CD14-positive monocyte (primary cell): ENCODE data around the gene CHRM5. TPM values are rescaled to one million over a fixed set of nuclear protein-coding genes. Genes with fewer than 3 reads are reported as not detected.
A peak's percentile ranks its signal among the peaks of the same experiment; 100 is the strongest.

Source experiments
- DNase-seq, 3 donors: peaks; one replicate each; pipeline ENCODE4 v3.0.0-alpha.2; 2011 to 2022
- H2AFZ ChIP-seq: 2 replicates; pipeline ENCODE4 v1.6.0; 2012; ENCODE audit warnings: mild to moderate bottlenecking, low read depth, low read length, inconsistent platforms; ENCODE audit not compliant: insufficient read depth, poor library complexity, severe bottlenecking
- H3K27ac ChIP-seq, 2 donors: 1 replicate in 1 of 2; 2 replicates in 1 of 2; pipeline ENCODE4 v1.5.1; 2012 to 2013; ENCODE audit warnings: low read length in 2 of 2, control low read depth in 1 of 2, inconsistent platforms in 1 of 2, low read depth in 1 of 2, mild to moderate bottlenecking in 1 of 2
- H3K27me3 ChIP-seq, 2 donors: one replicate each; pipeline versions ENCODE4 v1.6.0 to v1.6.1; 2011 to 2013; ENCODE audit warnings: low read length in 2 of 2; ENCODE audit not compliant: control insufficient read depth in 2 of 2, insufficient read depth in 2 of 2
- H3K36me3 ChIP-seq, 2 donors: replicated peaks in 1 of 2; 1 replicate in 1 of 2; 2 replicates in 1 of 2; pipeline versions ENCODE4 v1.5.1 to v1.6.1; 2012 to 2013; ENCODE audit warnings: low read length in 2 of 2, control low read depth in 1 of 2, inconsistent platforms in 1 of 2, mild to moderate bottlenecking in 1 of 2; ENCODE audit not compliant: insufficient read depth in 2 of 2, control insufficient read depth in 1 of 2
- H3K4me1 ChIP-seq, 2 donors: 1 replicate in 1 of 2; 2 replicates in 1 of 2; pipeline versions ENCODE4 v1.5.1 to v1.6.1; 2012 to 2013; ENCODE audit warnings: low read length in 2 of 2, control low read depth in 1 of 2, inconsistent platforms in 1 of 2, mild to moderate bottlenecking in 1 of 2, moderate library complexity in 1 of 2; ENCODE audit not compliant: insufficient read depth in 2 of 2, control insufficient read depth in 1 of 2
- H3K4me2 ChIP-seq: replicated peaks from 2 replicates; pipeline ENCODE3; 2012; ENCODE audit warnings: low read length, moderate library complexity, mild to moderate bottlenecking; ENCODE audit not compliant: poor library complexity, severe bottlenecking; ENCODE audit errors: extremely low read depth
- H3K4me3 ChIP-seq, 3 experiments: fragments of 200-600 bp in 1 of 3; sonication (generic) in 1 of 3; replicated peaks in 1 of 3; 1 replicate in 2 of 3; 2 replicates in 1 of 3; pipeline ENCODE4 v1.5.1; 2011 to 2013; ENCODE audit warnings: low read length in 3 of 3, mild to moderate bottlenecking in 3 of 3, control low read depth in 2 of 3, low read depth in 2 of 3, inconsistent platforms in 1 of 3, moderate library complexity in 1 of 3
- H3K79me2 ChIP-seq: 2 replicates; pipeline ENCODE4 v1.6.0; 2012; ENCODE audit warnings: mild to moderate bottlenecking, control low read depth, inconsistent platforms, low read length, moderate library complexity; ENCODE audit not compliant: insufficient read depth
- H3K9ac ChIP-seq: 2 replicates; pipeline ENCODE4 v1.6.0; 2017; ENCODE audit warnings: low read length, mild to moderate bottlenecking; ENCODE audit not compliant: insufficient read depth, poor library complexity, severe bottlenecking
- H3K9me3 ChIP-seq, 2 donors: replicated peaks in 1 of 2; 1 replicate in 1 of 2; 2 replicates in 1 of 2; pipeline versions ENCODE4 v1.5.1 to v1.6.1; 2012 to 2013; ENCODE audit warnings: low read length in 2 of 2, control low read depth in 1 of 2; ENCODE audit not compliant: control insufficient read depth in 1 of 2, insufficient read depth in 1 of 2
- H4K20me1 ChIP-seq: 2 replicates; pipeline ENCODE4 v1.6.0; 2012; ENCODE audit warnings: mild to moderate bottlenecking, low read length, control low read depth, moderate library complexity; ENCODE audit not compliant: insufficient read depth
- H3K27ac Mint-ChIP-seq, 7 donors: one replicate each; pipeline ENCODE4 v1.8.0; 2020; ENCODE audit warnings: mild to moderate bottlenecking in 7 of 7, mixed read lengths in 7 of 7, moderate library complexity in 6 of 7, inconsistent platforms in 2 of 7
- H3K27me3 Mint-ChIP-seq, 3 donors: one replicate each; pipeline ENCODE4 v1.8.0; 2021 to 2022; ENCODE audit warnings: low read depth in 3 of 3, mild to moderate bottlenecking in 3 of 3, mixed read lengths in 3 of 3, moderate library complexity in 3 of 3, inconsistent platforms in 1 of 3
- H3K36me3 Mint-ChIP-seq, 2 donors: one replicate each; pipeline ENCODE4 v1.8.0; 2020; ENCODE audit warnings: mixed read lengths in 2 of 2, inconsistent platforms in 1 of 2, mild to moderate bottlenecking in 1 of 2
- H3K4me1 Mint-ChIP-seq: one replicate; pipeline ENCODE4 v1.8.0; 2020; ENCODE audit warnings: mild to moderate bottlenecking, mixed read lengths
- H3K4me3 Mint-ChIP-seq, 2 donors: one replicate each; pipeline ENCODE4 v1.8.0; 2020; ENCODE audit warnings: mild to moderate bottlenecking in 2 of 2, mixed read lengths in 2 of 2, moderate library complexity in 1 of 2
- H3K9me3 Mint-ChIP-seq, 7 donors: one replicate each; pipeline ENCODE4 v1.8.0; 2020 to 2022; ENCODE audit warnings: mixed read lengths in 7 of 7, mild to moderate bottlenecking in 6 of 7, moderate library complexity in 6 of 7, inconsistent platforms in 2 of 7
- CTCF ChIP-seq: fragments of 200-600 bp; IDR thresholded peaks from one replicate; pipeline ENCODE4 v1.8.0; 2022; ENCODE audit warnings: antibody characterized with exemption, mild to moderate bottlenecking
- WGBS: methylation state at CpG from one replicate; pipeline ENCODE4 v1.1.5; 2013; ENCODE audit warnings: missing lambda C conversion rate; ENCODE audit not compliant: insufficient coverage; 5-methylcytosine and 5-hydroxymethylcytosine counted together
- intact Hi-C, 2 donors: fragments of 100-400 bp; cut with micrococcal nuclease; formaldehyde crosslinking; loops; one replicate each; pipeline versions ENCODE4 v1.15.0 to v1.15.1; 2023
- polyA plus RNA-seq, 3 donors: library from polyadenylated mRNA; depleted of rRNA in 1 of 3; unstranded in 2 of 3; stranded (reverse) in 1 of 3; fragments of 300-500 nt in 2 of 3; fragments of >200 nt in 1 of 3; fragmentation: Illumina TruSeq in 2 of 3; gene quantifications; 1 replicate in 2 of 3; 2 replicates in 1 of 3; pipeline ENCODE4 v1.2.3, GENCODE V29; 2012 to 2021

CHRM5 gene
- polyA plus RNA-seq, 3 donors: not detected

- H3K79me2 ChIP-seq: peaks cover 43% of the 10 kb centered on the region
- WGBS: 39% methylated on average over 17 of the region's 29 CpGs
- no peaks in the 10 kb centered on the region for H3K9me3 ChIP-seq
- Mint-ChIP-seq H3K9me3 (peaks cover 2 to 15% (median 9%) of the 10 kb centered on the region in 7 donors), H3K27ac (peak overlapping the region; percentile 98 to 100 (median 99)), H3K4me3 (peak overlapping the region; percentile 98 to 99), H3K4me1 (peaks cover 20% of the 10 kb centered on the region), H3K27me3 (no peaks in the 10 kb centered on the region), H3K36me3 (peaks cover 9 to 14% of the 10 kb centered on the region in 2 donors)
- H2AFZ ChIP-seq: peak overlapping the region; percentile 75
- no peak for DNase-seq
- peaks cover 23 to 28% of the 10 kb centered on the region in 2 donors for H3K4me1 ChIP-seq
- intact Hi-C loops: loop anchor here (5.0 to 10.0 kb wide), 4 partner anchors 110 to 882 kb away; partner anchors contain the start of genes KATNBL1 (in 2 of the 2), EMC4 (in 1 of the 2), SLC12A6 (in 1 of the 2) and ZNF770 (in 1 of the 2)
- peak overlapping the region; percentile 87 to 98 (median 97) for H3K4me3 ChIP-seq
- peak overlapping the region; percentile 91 for H3K9ac ChIP-seq
- peak overlapping the region; percentile 91 to 96 for H3K27ac ChIP-seq
- H3K36me3 ChIP-seq: peaks cover 0 to 4% of the 10 kb centered on the region in 2 donors
- peak overlapping the region; percentile 88 for H3K4me2 ChIP-seq
- no peaks in the 10 kb centered on the region for H3K27me3 ChIP-seq
- no peak for TF ChIP-seq CTCF
- H4K20me1 ChIP-seq: no peaks in the 10 kb centered on the region
These were observed 134.1 kb downstream of the CHRM5 start for GRCh38 chr15:34102175-34102925.

GRCh38 chr15:34106423-34106822, 138.1 kb downstream of the CHRM5 start:
- Histone ChIP-seq H3K4me2 (no peak overlapping the region), H3K36me3 (no peaks in the 10 kb centered on the region), H3K9me3 (no peaks in the 10 kb centered on the region), H4K20me1 (no peaks in the 10 kb centered on the region), H3K4me1 (peaks cover 7% of the 10 kb centered on the region in 2 donors), H3K27ac (no peak overlapping the region), H3K9ac (no peak overlapping the region), H3K79me2 (peaks cover 2% of the 10 kb centered on the region), H3K27me3 (no peaks in the 10 kb centered on the region), H3K4me3 (no peak overlapping the region), H2AFZ (no peak overlapping the region)
- no peak overlapping the region for H3K27ac Mint-ChIP-seq
- peaks cover 2 to 12% (median 9%) of the 10 kb centered on the region in 7 donors for H3K9me3 Mint-ChIP-seq
- H3K36me3 Mint-ChIP-seq: peaks cover 9 to 10% of the 10 kb centered on the region in 2 donors
- WGBS: no CpG with 5 or more reads among the region's 1 CpG
- H3K27me3 Mint-ChIP-seq: no peaks in the 10 kb centered on the region
- peaks cover 9% of the 10 kb centered on the region for H3K4me1 Mint-ChIP-seq
- no peak for TF ChIP-seq CTCF
- DNase-seq: no peak
- intact Hi-C loops: loop anchor here in 1 of 2 donors (10.0 kb wide), 1 partner anchor 878 kb away; the partner anchor contains the start of gene ZNF770
- no peak overlapping the region for H3K4me3 Mint-ChIP-seq
